ENCODE results near the gene GALNT14. TPM values are rescaled to one million over a fixed set of nuclear protein-coding genes. Genes with fewer than 3 reads are reported as not detected.
"Not testable (repeated sequence)": the region's sequence is repeated elsewhere in the genome, so short reads cannot be mapped to it uniquely, and the experiment has no call there.

GALNT14 gene, protein sequence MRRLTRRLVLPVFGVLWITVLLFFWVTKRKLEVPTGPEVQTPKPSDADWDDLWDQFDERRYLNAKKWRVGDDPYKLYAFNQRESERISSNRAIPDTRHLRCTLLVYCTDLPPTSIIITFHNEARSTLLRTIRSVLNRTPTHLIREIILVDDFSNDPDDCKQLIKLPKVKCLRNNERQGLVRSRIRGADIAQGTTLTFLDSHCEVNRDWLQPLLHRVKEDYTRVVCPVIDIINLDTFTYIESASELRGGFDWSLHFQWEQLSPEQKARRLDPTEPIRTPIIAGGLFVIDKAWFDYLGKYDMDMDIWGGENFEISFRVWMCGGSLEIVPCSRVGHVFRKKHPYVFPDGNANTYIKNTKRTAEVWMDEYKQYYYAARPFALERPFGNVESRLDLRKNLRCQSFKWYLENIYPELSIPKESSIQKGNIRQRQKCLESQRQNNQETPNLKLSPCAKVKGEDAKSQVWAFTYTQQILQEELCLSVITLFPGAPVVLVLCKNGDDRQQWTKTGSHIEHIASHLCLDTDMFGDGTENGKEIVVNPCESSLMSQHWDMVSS
- total RNA-seq, result 1 to 10 TPM in 1 of 3 donors, under 1 TPM in 2; 0.33 to 1.3 (median 0.98) TPM

DNA sequence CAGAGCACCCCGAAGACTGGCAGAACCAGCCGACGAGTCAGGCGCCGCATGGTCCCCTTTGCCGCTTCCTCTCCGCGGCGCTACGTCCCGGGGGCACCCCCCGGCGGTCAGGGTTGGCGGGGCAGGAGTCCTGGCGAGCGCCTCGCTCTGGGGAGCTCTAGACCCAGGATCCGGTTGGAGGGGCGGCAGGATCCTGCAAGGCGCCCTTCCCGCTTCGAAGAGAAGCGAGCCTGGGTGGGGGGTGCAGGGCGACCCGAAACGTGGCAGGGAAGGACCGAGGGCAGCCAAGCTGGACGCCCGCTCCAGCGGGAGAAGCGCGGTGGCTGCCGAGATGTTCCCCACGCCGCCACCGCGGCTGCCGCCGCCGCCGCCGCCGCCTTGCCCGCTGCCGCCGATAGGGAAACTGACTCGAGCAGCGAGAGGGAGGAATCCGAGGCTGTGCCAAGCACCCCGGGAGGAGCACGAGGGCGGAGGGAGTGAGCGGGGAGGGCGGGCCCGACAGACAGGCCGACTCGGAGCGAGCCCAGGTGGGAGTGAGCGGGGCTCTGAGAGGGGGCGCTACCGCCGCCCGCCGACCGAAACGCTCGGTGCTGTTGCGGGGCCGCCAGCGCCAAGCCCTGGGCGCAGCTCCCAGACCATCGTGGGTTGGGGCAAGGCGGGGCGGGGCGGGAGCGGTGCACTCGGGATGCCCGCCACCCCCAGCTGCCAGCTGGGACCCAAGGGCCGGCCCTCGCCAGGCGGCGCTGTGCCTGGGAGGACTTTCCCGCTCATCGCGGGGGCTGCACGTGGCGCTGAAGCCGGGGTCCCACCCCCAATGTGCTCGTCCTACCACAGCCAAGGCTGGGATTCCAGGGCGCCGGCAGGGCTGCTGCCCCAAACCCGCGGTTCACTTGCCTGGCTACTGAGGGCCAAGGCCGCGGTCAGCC is at the start of gene GALNT14:
Gene GALNT14 (minus strand): TSS at position 404 of the 926 bp plus-strand sequence. CDS start 354 bp downstream, at position 50.
- DNase-seq (no peak), ATAC-seq (peak; percentile 72 to 75)
- H3K4me1 Mint-ChIP-seq (ENCODE audit: low read depth), result peaks cover 6% of the 10 kb centered on the region
- H3K9me3 Mint-ChIP-seq, result no peaks in the 10 kb centered on the region
- no peaks in the 10 kb centered on the region for H3K36me3 Mint-ChIP-seq (ENCODE audit: insufficient read depth)
- H3K4me3 Mint-ChIP-seq, result peak within 1 kb of the TSS; percentile 64
- H3K27me3 Mint-ChIP-seq (ENCODE audit: low read depth), result peaks cover 51% of the 10 kb centered on the region

DNA sequence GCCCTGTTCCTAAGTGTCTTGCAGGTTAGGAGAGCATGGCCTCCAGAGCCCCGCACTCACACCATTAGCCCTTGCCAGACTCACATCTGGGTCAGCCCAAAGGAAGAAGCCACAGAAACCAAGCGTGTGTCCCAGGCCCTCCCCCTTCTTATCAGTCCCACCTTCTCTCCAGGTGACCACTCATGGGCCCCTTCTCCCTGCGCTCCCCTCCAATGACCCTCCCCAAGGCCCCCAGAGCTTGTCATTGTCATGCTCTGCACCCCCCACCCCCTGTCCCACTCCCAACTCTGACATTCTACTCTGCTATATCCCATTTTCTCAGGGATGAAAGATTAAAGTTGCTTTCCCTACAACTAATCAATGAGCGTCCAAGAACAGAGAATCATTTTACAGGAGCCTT is 48.9 kb upstream of the GALNT14 start:
- H3K4me1 Mint-ChIP-seq (ENCODE audit: low read depth), result no peaks in the 10 kb centered on the region
- H3K4me3 Mint-ChIP-seq, result no peak overlapping the region
- ATAC-seq, result no peak
- H3K27me3 Mint-ChIP-seq (ENCODE audit: low read depth), result no peaks in the 10 kb centered on the region
- no peaks in the 10 kb centered on the region for H3K9me3 Mint-ChIP-seq
- no peak for DNase-seq
- H3K36me3 Mint-ChIP-seq (ENCODE audit: insufficient read depth), result peaks cover 1% of the 10 kb centered on the region

DNA sequence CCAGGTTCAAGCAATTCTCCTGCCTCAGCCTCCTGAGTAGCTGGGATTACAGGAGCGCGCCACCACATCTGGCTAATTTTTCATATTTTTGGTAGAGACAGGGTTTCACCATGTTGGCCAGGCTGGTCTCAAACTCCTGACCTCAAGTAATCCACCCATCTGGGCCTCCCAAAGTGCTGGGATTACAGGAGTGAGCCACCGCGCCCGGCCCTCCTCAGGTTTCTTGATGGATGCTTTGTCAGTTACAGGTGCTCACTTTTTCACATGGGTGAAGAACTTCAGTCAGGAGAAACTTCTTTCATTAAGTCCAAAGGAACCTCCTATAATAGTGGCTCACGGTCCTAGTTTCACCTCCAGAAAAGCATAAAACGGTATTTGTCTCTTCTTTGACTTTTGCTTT is 45.7 kb upstream of the GALNT14 start:
- not testable (repeated sequence) for ATAC-seq; DNase-seq; H3K27me3 Mint-ChIP-seq (ENCODE audit: low read depth); H3K36me3 Mint-ChIP-seq (ENCODE audit: insufficient read depth); H3K4me3 Mint-ChIP-seq; H3K4me1 Mint-ChIP-seq (ENCODE audit: low read depth); H3K9me3 Mint-ChIP-seq

DNA sequence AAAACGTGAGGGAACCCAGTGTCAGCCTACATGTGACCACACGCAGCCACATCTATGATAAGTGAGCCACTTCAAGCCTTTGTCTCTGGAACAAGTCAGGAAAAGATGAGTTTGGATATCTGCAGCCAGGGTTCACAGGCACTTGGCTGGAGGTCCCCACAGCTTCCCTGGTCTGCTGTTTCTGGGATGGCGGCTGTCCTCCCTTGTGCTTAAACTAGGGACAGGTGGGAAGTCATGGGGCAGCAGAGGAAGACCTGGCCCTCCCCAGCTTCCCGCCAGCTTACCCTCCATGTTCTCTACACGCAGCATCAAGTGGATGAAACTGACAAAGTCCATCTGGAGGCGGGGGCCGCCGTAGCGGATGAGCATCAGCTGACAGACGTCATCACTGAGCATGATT is 38.5 kb upstream of the GALNT14 start:
- H3K4me3 Mint-ChIP-seq, result no peak overlapping the region
- no peaks in the 10 kb centered on the region for H3K9me3 Mint-ChIP-seq
- no peaks in the 10 kb centered on the region for H3K4me1 Mint-ChIP-seq (ENCODE audit: low read depth)
- DNase-seq (no peak), ATAC-seq (no peak)
- no peaks in the 10 kb centered on the region for H3K27me3 Mint-ChIP-seq (ENCODE audit: low read depth)
- H3K36me3 Mint-ChIP-seq (ENCODE audit: insufficient read depth), result no peaks in the 10 kb centered on the region

DNA sequence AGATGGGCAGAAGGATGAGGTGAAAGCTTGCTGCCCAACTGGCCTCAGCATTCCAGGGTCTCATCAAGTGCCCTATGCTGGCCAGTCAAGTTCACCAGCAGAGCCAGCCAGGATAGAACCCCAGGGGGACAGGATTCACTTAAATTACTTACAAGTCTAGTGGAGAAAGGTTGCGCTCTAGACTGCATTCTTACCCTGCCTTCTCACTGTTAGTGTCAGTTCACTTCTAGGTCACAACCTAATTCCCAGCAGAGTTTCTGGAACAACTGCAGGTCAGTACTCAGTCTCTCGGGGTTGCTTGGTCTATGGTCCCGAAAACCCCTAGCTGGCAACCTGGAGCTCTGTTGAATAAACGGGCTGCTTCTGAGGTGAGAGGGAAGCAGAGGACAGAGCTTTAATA is 32.9 kb upstream of the GALNT14 start:
- Mint-ChIP-seq H3K36me3 (ENCODE audit: insufficient read depth) (no peaks in the 10 kb centered on the region), H3K27me3 (ENCODE audit: low read depth) (peaks cover 5% of the 10 kb centered on the region), H3K4me3 (no peak overlapping the region), H3K4me1 (ENCODE audit: low read depth) (no peaks in the 10 kb centered on the region), H3K9me3 (no peaks in the 10 kb centered on the region)
- DNase-seq (no peak), ATAC-seq (no peak)

DNA sequence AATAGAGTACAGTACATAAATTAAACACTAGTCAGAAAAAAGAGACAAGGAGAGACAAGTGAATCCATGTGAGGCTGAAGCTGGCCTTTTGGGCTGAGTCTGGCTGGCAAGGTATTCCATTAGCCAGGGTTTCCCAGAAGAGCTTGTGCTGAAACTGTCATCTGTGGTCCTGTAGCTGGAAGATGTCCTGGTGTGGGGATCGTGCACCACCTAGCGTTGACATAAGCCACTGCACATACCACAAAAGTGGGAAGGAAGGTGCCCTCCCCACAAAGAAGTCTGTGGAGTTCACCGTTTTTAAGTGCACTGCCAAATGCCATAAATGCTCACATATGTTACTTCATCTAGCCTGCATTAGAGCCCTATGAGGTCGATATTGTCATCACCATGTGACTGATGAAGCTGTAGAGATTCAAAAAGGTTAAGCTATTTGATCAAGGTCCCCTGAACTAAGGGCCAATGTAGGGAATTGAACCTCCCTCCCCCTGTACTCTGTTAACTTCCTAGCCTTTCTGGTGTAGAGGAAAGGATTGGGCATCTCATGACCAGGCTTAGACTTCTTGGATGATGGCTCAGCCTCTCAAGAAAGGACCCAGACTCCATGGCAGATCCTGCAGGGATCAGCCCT is 31.9 kb upstream of the GALNT14 start:
- peaks cover 5% of the 10 kb centered on the region for H3K27me3 Mint-ChIP-seq (ENCODE audit: low read depth)
- DNase-seq, result peak; percentile 17
- H3K36me3 Mint-ChIP-seq (ENCODE audit: insufficient read depth), result no peaks in the 10 kb centered on the region
- no peaks in the 10 kb centered on the region for H3K4me1 Mint-ChIP-seq (ENCODE audit: low read depth)
- ATAC-seq, result peak; percentile 58 to 76
- no peaks in the 10 kb centered on the region for H3K9me3 Mint-ChIP-seq
- no peak overlapping the region for H3K4me3 Mint-ChIP-seq

DNA sequence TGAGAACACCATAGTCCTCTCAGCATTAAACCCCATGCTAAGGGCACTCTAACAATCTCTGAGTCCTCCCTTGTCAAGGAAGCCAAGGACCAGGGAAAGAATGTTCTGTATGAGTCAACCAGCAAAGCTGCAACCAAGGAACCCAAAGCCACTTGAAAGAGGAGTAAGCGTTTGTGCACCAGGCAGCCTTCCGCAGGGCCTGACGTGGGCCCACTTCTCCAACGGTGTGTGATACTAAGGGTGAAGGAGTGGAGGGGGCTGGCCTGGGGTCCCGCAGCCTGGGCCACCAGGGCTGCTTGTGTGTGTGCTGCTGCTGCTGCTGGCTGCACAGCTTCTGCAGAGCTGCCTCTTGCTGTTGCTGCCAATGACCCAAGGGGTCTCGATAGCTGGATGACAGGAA is 30.1 kb upstream of the GALNT14 start:
- Mint-ChIP-seq H3K9me3 (no peaks in the 10 kb centered on the region), H3K4me1 (ENCODE audit: low read depth) (peaks cover 2% of the 10 kb centered on the region), H3K36me3 (ENCODE audit: insufficient read depth) (no peaks in the 10 kb centered on the region), H3K27me3 (ENCODE audit: low read depth) (peaks cover 5% of the 10 kb centered on the region), H3K4me3 (no peak overlapping the region)
- DNase-seq, result no peak
- ATAC-seq, result no peak

DNA sequence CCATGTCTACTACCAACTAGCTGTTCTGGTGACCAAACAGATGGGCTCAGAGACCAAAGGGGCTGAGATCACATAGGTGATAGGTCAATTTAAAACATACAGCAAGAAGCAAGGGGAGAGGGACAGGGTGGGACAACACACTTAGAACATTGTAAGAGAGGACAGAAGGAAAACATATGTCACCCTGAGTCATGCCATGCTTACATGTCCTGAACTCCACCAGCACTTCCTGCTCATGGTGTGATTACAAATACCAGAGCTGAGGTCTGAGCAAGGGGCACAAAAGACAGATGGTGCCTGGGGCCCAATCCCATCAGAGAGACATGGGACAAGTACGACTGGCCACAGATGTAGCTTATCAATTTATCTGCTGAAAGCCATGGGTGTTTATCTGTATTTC is 28.7 kb upstream of the GALNT14 start:
- no peaks in the 10 kb centered on the region for H3K9me3 Mint-ChIP-seq
- peaks cover 2% of the 10 kb centered on the region for H3K4me1 Mint-ChIP-seq (ENCODE audit: low read depth)
- H3K4me3 Mint-ChIP-seq, result no peak overlapping the region
- ATAC-seq (no peak), DNase-seq (no peak)
- no peaks in the 10 kb centered on the region for H3K36me3 Mint-ChIP-seq (ENCODE audit: insufficient read depth)
- peaks cover 8% of the 10 kb centered on the region for H3K27me3 Mint-ChIP-seq (ENCODE audit: low read depth)

DNA sequence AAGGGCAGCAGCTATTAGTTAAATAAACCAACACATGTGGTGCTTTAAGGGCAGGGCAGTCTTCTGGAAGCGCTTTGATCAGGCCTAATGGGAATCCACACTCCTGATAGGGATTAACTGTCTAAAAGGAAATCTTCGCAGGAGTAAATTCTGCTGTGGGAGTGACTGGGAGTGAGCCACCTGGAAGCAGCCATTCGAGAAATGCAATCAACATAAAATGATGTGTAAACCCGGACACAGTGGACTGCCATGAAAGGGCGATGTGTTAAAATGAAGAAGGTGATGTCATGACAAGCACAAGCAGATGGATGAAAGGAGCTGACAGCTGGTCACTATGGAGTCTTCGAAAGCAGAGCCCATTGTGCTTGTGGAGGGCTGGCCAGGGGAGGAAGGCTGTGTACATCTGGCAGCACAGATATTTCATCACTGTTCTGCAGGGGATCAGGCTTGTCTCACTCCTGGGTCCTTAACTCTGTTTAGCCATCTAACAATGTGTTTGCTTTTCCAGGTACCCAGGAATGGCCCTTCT is 24.8 kb upstream of the GALNT14 start:
- Mint-ChIP-seq H3K4me3 (no peak overlapping the region), H3K36me3 (ENCODE audit: insufficient read depth) (no peaks in the 10 kb centered on the region)
- no peak for DNase-seq

DNA sequence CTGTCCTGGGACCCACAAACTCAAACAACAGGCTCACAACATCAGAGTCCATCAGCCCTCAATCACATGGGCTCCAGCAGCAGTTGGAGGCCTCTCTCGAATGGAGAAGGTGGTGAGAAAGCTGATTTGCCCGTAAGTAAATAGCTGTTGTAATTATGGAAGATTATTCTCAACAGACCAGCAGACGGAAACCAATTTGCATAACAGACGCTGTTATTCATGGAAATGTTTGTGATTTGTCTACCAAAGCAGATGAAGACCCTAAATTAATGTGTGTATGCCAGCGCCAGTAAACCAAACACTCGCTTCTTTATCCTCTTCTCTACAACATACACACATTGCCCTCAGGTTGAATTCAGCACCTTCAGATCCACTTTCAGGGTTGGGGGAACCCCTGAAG is 23.4 kb upstream of the GALNT14 start:
- Mint-ChIP-seq H3K9me3 (no peaks in the 10 kb centered on the region), H3K36me3 (ENCODE audit: insufficient read depth) (no peaks in the 10 kb centered on the region), H3K4me3 (no peak overlapping the region), H3K27me3 (ENCODE audit: low read depth) (peaks cover 9% of the 10 kb centered on the region), H3K4me1 (ENCODE audit: low read depth) (peaks cover 2% of the 10 kb centered on the region)
- ATAC-seq, result no peak
- DNase-seq, result no peak

More for the DNA sequence above, 24.8 kb upstream of the GALNT14 start:
- Mint-ChIP-seq H3K4me1 (ENCODE audit: low read depth) (peaks cover 2% of the 10 kb centered on the region), H3K27me3 (ENCODE audit: low read depth) (peaks cover 5% of the 10 kb centered on the region), H3K9me3 (no peaks in the 10 kb centered on the region)
- ATAC-seq, result no peak

DNA sequence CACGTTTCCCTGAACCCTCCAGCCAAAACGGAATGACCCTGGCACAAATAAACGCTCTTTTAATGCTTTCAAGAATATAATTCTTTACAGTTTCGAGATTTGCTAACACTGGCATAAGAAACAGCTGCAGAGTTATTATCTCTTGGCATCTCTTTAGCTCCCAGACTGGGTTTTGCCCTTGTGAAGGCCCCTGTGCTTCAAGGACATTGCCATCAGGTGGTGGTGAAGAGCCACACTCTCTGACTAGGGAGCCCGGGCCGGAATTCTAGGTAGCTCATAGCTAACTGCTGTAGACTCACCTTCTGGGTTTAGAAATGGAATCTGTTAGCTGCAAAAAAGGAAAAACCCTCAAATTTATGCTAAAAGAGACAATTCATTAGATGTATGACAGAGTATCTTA is 13.3 kb upstream of the GALNT14 start:
- peaks cover 16% of the 10 kb centered on the region for H3K27me3 Mint-ChIP-seq (ENCODE audit: low read depth)
- ATAC-seq, result no peak
- no peaks in the 10 kb centered on the region for H3K36me3 Mint-ChIP-seq (ENCODE audit: insufficient read depth)

DNA sequence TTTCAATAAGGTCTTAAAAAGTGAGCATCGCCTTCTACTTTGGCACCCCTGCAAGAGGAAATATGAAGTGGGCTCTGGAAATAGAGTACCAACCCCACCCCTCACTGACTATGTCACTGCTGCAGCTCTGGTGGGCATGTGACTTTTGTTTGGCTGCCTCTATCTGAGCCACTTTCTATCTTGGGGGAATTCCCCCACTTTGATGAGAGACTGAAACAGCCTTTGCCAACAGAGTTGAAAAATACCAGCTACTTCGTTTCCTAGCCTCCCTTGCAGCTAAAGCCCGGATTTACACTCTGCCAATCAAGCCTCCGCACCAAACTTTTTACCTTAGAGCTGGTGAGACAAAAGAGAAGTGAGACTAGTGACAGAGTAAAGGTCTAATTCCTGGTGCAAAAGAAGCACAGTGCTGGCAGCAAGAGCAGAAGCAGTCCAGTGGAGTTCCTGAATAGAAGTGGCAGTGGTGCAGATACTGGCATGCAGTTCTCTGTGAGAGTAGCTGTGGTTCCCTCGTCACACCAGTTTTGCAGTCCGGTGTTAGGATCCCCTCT is 12.0 kb upstream of the GALNT14 start:
- Mint-ChIP-seq H3K36me3 (ENCODE audit: insufficient read depth) (no peaks in the 10 kb centered on the region), H3K9me3 (no peaks in the 10 kb centered on the region)

More for the DNA sequence above, 13.3 kb upstream of the GALNT14 start:
- Mint-ChIP-seq H3K4me1 (ENCODE audit: low read depth) (no peaks in the 10 kb centered on the region), H3K4me3 (no peak overlapping the region), H3K9me3 (no peaks in the 10 kb centered on the region)
- no peak for DNase-seq

DNA sequence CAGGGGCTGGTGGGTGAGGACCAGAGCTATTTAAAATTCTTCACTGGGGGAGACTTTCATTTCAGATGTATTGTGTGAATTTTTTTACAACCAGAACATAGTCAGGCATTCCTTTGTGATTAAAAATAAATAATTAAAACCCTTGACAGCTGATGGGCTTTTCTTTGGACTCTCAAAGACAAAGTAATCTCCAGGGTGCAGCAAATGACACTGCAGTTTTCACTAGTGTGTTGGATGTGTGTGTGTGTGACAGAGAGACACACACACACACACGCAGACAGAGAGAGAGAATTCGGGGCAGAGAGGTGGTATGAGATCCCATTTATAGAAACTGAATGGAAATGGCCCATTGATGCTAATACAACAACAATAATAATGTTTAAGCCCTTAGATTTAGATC is 10.3 kb upstream of the GALNT14 start:
- DNase-seq, result no peak
- H3K4me1 Mint-ChIP-seq (ENCODE audit: low read depth), result no peaks in the 10 kb centered on the region
- no peak for ATAC-seq

More for the DNA sequence above, 12.0 kb upstream of the GALNT14 start:
- ATAC-seq (no peak), DNase-seq (no peak)
- Mint-ChIP-seq H3K27me3 (ENCODE audit: low read depth) (peaks cover 16% of the 10 kb centered on the region), H3K4me1 (ENCODE audit: low read depth) (no peaks in the 10 kb centered on the region), H3K4me3 (no peak overlapping the region)

More for the DNA sequence above, 10.3 kb upstream of the GALNT14 start:
- H3K36me3 Mint-ChIP-seq (ENCODE audit: insufficient read depth), result no peaks in the 10 kb centered on the region
- peaks cover 16% of the 10 kb centered on the region for H3K27me3 Mint-ChIP-seq (ENCODE audit: low read depth)
- H3K9me3 Mint-ChIP-seq, result no peaks in the 10 kb centered on the region
- H3K4me3 Mint-ChIP-seq, result no peak overlapping the region

Measured in activated T-cell treated with anti-CD3 and anti-CD28 coated beads, Interleukin-2, amount 50 U/mL, for 4 hours (primary cell).